BJ (cell line): ENCODE measurements around the gene CENPB. TPM values are rescaled to one million over a fixed set of nuclear protein-coding genes. Genes with fewer than 3 reads are reported as not detected.
A peak's percentile ranks its signal among the peaks of the same experiment; 100 is the strongest.

ENCODE experiments used
- CTCF ChIA-PET: fragments of 350-600 bp; formaldehyde crosslinking; extraction: SDS; loops from one replicate; lab custom pipeline; 2021; ENCODE audit warnings: antibody characterized with exemption, inconsistent platforms; lab: Yijun Ruan, JAX
- POLR2A ChIA-PET: fragments of 300-600 bp; sonication (Branson Sonifier 250); formaldehyde crosslinking; extraction: SDS; loops from one replicate; lab custom pipeline; 2021; ENCODE audit warnings: antibody characterized with exemption; lab: Charles Lee
- DNase-seq: peaks from one replicate; pipeline ENCODE4 v3.0.0-alpha.2; 2011; ENCODE audit warnings: low read depth
- H3K27me3 ChIP-seq: 2 replicates; pipeline ENCODE4 v1.6.0; 2011; ENCODE audit warnings: low read length; ENCODE audit not compliant: control insufficient read depth, insufficient read depth
- H3K36me3 ChIP-seq: 2 replicates; pipeline ENCODE4 v1.5.1; 2011; ENCODE audit warnings: low read length; ENCODE audit not compliant: control insufficient read depth, insufficient read depth
- H3K4me3 ChIP-seq: 2 replicates; pipeline ENCODE4 v1.5.1; 2011; ENCODE audit warnings: low read depth, mild to moderate bottlenecking, control low read depth, low read length
- CTCF ChIP-seq: IDR thresholded peaks from 2 replicates; pipeline ENCODE4 v1.5.1; 2011; ENCODE audit warnings: low read depth, mild to moderate bottlenecking, control low read depth, inconsistent platforms, low read length, moderate library complexity; ENCODE audit not compliant: insufficient read depth
- polyA plus RNA-seq: library from polyadenylated mRNA; depleted of rRNA; stranded (reverse); fragments of >200 nt; gene quantifications from 2 replicates; pipeline ENCODE4 v1.2.3, GENCODE V29; 2011

Gene CENPB
- polyA plus RNA-seq, 1 experiment: 47.5 TPM

GRCh38 chr20:3764659-3765058 is 21.9 kb downstream of the CENPB start:
- no peak for TF ChIP-seq CTCF
- H3K36me3 ChIP-seq: no peaks in the 10 kb centered on the region
- ChIA-PET POLR2A (no interaction called here), CTCF (interaction anchor here (1.5 to 2.9 kb wide), 4 partner anchors 12 to 86 kb away, joined by 3 to 13 read pairs (median 4); partner anchors contain the start of gene SPEF1)
- H3K27me3 ChIP-seq: no peaks in the 10 kb centered on the region
- no peak overlapping the region for H3K4me3 ChIP-seq
- no peak for DNase-seq

GRCh38 chr20:3763671-3764601 is 22.6 kb downstream of the CENPB start:
- H3K27me3 ChIP-seq: no peaks in the 10 kb centered on the region
- POLR2A ChIA-PET: no interaction called here
- CTCF ChIA-PET: interaction anchor here (0.6 to 2.9 kb wide), 3 partner anchors 11 to 322 kb away, joined by 4 to 13 read pairs (median 4); no protein-coding TSS in a partner anchor
- H3K36me3 ChIP-seq: peaks cover 2% of the 10 kb centered on the region; the same call in 1 of the 2 replicates
- no peak overlapping the region for H3K4me3 ChIP-seq
- DNase-seq: no peak
- no peak for TF ChIP-seq CTCF

- peak; percentile 44 for DNase-seq
- ChIA-PET POLR2A (no interaction called here), CTCF (interaction anchor here (0.6 to 2.0 kb wide), 9 partner anchors 8 to 204 kb away, joined by 3 to 8 read pairs (median 4); partner anchors contain the start of genes AP5S1 and CENPB)
- Histone ChIP-seq H3K4me3 (no peak overlapping the region), H3K27me3 (no peaks in the 10 kb centered on the region), H3K36me3 (peaks cover 2% of the 10 kb centered on the region; the same call in 1 of the 2 replicates)
- TF ChIP-seq CTCF: no peak
Observed at GRCh38 chr20:3760655-3761348, 25.7 kb downstream of the CENPB start.

- no peak for DNase-seq
- ChIA-PET CTCF (interaction anchor here (0.6 to 2.0 kb wide), 4 partner anchors 9 to 60 kb away, joined by 3 to 8 read pairs (median 4); partner anchors contain the start of genes AP5S1 and CENPB), POLR2A (no interaction called here)
- H3K27me3 ChIP-seq: no peaks in the 10 kb centered on the region
- no peak for TF ChIP-seq CTCF
- H3K36me3 ChIP-seq: peaks cover 4% of the 10 kb centered on the region; the same call in 1 of the 2 replicates
- no peak overlapping the region for H3K4me3 ChIP-seq
Observed at GRCh38 chr20:3759884-3760283, 26.7 kb downstream of the CENPB start.

- no peak for DNase-seq
- Histone ChIP-seq H3K36me3 (peaks cover 4% of the 10 kb centered on the region; the same call in 1 of the 2 replicates), H3K4me3 (no peak overlapping the region), H3K27me3 (no peaks in the 10 kb centered on the region)
- ChIA-PET CTCF (interaction anchor here (1.2 to 2.0 kb wide), 4 partner anchors 27 to 61 kb away, joined by 3 to 8 read pairs (median 4); partner anchors contain the start of genes AP5S1 and CENPB), POLR2A (no interaction called here)
- no peak for TF ChIP-seq CTCF
Observed at GRCh38 chr20:3759316-3759823, 27.2 kb downstream of the CENPB start.
